Progenitor cell of endocrine pancreas (in vitro differentiated cells): Measurements from ENCODE around the gene MRPL18. TPM values are rescaled to one million over a fixed set of nuclear protein-coding genes. Genes with fewer than 3 reads are reported as not detected.

Source experiments
- DNase-seq: peaks from one replicate; pipeline ENCODE4 v3.0.0; 2021; ENCODE audit warnings: low spot score; ENCODE audit not compliant: unreplicated experiment
- H3K27ac Mint-ChIP-seq: 2 replicates; pipeline ENCODE4 v1.8.0; 2021; ENCODE audit warnings: mild to moderate bottlenecking, moderate library complexity, mixed read lengths
- H3K27me3 Mint-ChIP-seq: 2 replicates; pipeline ENCODE4 v1.8.0; 2021; ENCODE audit warnings: mixed read lengths
- H3K36me3 Mint-ChIP-seq: 2 replicates; pipeline ENCODE4 v1.8.0; 2022; ENCODE audit warnings: mixed read lengths; ENCODE audit not compliant: insufficient read depth
- H3K4me1 Mint-ChIP-seq: 2 replicates; pipeline ENCODE4 v1.8.0; 2021; ENCODE audit warnings: low read depth, mixed read lengths
- H3K4me3 Mint-ChIP-seq: 2 replicates; pipeline ENCODE4 v1.8.0; 2021; ENCODE audit warnings: low read depth, mild to moderate bottlenecking, moderate library complexity, mixed read lengths
- H3K9me3 Mint-ChIP-seq: 2 replicates; pipeline ENCODE4 v1.8.0; 2021; ENCODE audit warnings: low read depth, mixed read lengths
- total RNA-seq: library from RNA; stranded (reverse); gene quantifications from 2 replicates; pipeline ENCODE4 v1.2.1, GENCODE V29; 2021
- TF ChIP-seq, protein P1 (sequence below): fragments of 200-600 bp; sonication (generic); IDR thresholded peaks from one replicate; pipeline ENCODE4 v1.5.0; 2021; ENCODE audit warnings: antibody characterized with exemption, mild to moderate bottlenecking; ENCODE audit not compliant: unreplicated experiment

The MRPL18 gene
- total RNA-seq, 1 donor from 2014 or later = 45.0 TPM

DNA sequence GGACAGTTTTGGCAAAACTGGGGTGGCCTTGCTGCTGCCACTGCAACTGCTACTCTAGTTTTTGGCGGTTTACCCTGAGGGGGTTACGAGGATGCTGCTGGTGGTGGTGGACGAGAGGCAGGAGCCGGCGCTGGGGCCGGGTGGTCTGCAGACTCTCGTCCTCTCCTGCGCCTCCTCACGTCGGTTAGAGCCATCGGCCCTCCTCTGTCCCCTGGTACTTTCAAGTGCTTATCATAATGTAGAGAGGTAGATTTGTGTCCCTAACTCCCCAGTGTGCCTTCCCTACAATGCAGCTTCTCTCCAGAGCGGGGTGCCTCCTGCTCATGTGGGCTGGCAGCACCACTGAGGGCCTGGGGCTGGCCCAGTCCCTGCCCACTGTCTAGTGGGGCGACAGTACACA, 35.7 kb downstream of the MRPL18 start:
- no peaks in the 10 kb centered on the region for H3K36me3 Mint-ChIP-seq
- H3K27ac Mint-ChIP-seq = no peak overlapping the region
- no peaks in the 10 kb centered on the region for H3K4me1 Mint-ChIP-seq
- H3K4me3 Mint-ChIP-seq = no peak overlapping the region
- no peaks in the 10 kb centered on the region for H3K9me3 Mint-ChIP-seq
- DNase-seq = no peak
- H3K27me3 Mint-ChIP-seq = peaks cover 24% of the 10 kb centered on the region
- TF ChIP-seq, protein P1, sequence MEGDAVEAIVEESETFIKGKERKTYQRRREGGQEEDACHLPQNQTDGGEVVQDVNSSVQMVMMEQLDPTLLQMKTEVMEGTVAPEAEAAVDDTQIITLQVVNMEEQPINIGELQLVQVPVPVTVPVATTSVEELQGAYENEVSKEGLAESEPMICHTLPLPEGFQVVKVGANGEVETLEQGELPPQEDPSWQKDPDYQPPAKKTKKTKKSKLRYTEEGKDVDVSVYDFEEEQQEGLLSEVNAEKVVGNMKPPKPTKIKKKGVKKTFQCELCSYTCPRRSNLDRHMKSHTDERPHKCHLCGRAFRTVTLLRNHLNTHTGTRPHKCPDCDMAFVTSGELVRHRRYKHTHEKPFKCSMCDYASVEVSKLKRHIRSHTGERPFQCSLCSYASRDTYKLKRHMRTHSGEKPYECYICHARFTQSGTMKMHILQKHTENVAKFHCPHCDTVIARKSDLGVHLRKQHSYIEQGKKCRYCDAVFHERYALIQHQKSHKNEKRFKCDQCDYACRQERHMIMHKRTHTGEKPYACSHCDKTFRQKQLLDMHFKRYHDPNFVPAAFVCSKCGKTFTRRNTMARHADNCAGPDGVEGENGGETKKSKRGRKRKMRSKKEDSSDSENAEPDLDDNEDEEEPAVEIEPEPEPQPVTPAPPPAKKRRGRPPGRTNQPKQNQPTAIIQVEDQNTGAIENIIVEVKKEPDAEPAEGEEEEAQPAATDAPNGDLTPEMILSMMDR = no peak

DNA sequence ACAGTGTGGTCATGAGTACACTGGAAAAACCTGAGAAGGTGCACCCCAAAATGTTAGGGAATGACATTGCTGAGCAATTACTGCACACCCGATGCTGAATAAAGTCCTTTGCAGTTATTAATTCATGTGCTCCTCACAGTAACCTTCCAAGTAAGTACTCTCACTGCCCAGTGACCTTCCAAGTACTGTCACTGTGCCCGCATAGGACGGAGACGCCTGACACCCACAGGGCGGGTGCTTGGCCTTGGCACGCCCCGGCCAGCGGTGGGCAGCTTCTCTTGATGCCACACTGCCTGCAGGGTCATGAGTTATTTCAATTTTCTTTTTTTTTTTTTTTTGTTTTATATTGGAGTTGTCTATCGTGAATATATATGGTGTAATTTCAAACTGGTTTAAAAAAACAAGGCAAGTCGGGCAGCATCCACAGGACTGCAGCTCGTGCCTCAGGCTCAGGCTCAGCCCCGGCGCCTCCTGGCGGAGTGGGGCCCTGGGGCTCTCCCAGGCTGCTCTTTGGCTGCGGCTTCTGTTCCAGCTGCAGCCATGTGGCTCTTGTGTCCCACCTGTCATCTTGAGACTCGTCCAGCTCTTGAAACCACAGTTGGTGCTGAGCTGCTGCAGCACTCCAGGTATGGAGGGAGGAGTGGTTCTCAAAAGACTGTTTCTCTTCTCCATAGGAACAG, 36.8 kb downstream of the MRPL18 start:
- no peak for DNase-seq
- H3K27ac Mint-ChIP-seq = no peak overlapping the region
- H3K36me3 Mint-ChIP-seq = no peaks in the 10 kb centered on the region
- TF ChIP-seq, protein P1 = no peak
- H3K4me1 Mint-ChIP-seq = no peaks in the 10 kb centered on the region
- peaks cover 31% of the 10 kb centered on the region for H3K27me3 Mint-ChIP-seq
- no peak overlapping the region for H3K4me3 Mint-ChIP-seq
- no peaks in the 10 kb centered on the region for H3K9me3 Mint-ChIP-seq

DNA sequence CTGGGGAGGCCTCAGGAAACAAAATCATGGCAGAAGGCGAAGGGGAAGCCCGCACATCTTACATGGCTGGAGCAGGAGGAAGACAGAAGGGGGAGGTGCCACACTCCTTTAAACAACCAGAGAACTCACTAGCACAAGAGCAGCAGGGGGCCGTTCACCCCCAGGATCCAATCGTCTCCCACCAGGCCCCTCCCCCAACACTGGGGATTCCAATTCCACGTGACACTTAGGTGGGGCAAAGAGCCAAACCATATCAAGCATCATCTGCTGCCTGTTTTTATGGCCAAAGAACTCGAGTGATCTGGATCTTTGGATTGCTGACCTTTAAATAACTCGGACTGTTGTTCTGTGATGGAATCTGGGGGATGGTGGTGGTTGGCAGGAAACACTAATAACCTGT, 37.8 kb downstream of the MRPL18 start:
- peaks cover 24% of the 10 kb centered on the region for H3K27me3 Mint-ChIP-seq
- H3K27ac Mint-ChIP-seq = no peak overlapping the region
- H3K9me3 Mint-ChIP-seq = no peaks in the 10 kb centered on the region
- TF ChIP-seq, protein P1 = no peak
- DNase-seq = no peak
- no peaks in the 10 kb centered on the region for H3K4me1 Mint-ChIP-seq
- H3K4me3 Mint-ChIP-seq = no peak overlapping the region
- H3K36me3 Mint-ChIP-seq = no peaks in the 10 kb centered on the region

DNA sequence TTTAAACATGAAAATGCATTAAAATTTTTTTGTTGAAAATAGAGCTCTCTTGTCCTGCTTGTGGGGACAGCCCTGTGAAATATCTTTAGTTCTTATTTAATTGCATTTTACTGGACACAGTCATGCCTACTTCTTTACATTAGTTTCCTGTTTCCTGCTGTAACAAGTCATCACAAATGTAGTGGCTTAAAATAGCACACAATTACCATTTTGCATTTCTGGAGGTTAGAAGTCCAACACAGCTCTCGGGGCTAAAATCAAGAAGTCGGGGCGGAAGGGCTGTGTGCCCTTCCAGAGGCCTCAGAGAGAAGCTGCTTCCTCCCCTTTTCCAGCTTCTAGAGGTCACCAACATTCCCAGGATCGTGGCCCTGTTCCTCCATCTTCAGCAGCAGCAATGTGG, 39.3 kb downstream of the MRPL18 start:
- DNase-seq = no peak
- Mint-ChIP-seq H3K9me3 (no peaks in the 10 kb centered on the region), H3K4me1 (no peaks in the 10 kb centered on the region), H3K4me3 (no peak overlapping the region), H3K27ac (no peak overlapping the region), H3K36me3 (no peaks in the 10 kb centered on the region), H3K27me3 (peaks cover 20% of the 10 kb centered on the region)
- TF ChIP-seq, protein P1 = no peak

DNA sequence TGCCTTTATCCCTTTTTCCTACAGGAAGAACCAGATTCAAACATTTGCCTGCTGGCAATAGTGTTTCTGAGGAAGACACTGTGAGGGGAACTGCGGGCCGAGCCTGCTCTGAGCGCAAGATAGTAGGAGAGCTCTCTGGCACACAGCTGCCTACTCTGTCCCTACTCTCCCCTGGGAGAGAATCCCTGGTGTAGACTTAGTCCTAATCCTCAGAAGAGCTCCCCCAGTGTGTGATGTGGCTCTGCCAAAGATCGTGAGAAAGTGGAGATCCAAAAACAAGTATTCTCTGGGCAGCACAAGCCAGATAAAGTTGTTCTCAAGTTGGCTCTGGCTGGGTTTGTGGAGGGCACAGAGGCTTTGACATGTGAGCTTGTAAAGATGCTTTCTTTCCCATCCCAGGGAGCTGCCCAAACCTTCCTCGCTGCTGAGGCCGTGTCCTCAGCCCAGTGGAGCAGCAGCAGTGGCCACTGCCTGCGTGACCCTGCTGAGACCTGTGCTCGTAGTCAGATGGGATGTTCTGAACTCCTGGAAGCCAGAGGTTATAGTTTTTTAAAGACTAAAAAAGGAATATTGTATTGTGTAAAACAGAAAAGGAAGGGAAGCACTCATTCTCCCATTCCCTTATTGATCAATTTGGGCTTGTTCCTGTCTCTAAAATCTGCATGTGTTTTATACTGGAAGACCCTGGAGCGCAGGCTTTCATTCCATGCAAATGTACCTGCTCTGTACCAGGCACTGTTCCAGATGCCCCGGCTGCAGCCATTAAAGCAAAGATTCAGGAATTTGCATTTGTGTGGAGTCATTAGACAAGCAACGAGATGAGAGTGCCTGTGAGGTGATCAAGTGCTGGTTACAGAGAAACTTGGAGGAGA, 40.5 kb downstream of the MRPL18 start:
- H3K27ac Mint-ChIP-seq = no peak overlapping the region
- H3K9me3 Mint-ChIP-seq = no peaks in the 10 kb centered on the region
- H3K36me3 Mint-ChIP-seq = no peaks in the 10 kb centered on the region
- DNase-seq = no peak
- H3K4me1 Mint-ChIP-seq = no peaks in the 10 kb centered on the region
- TF ChIP-seq, protein P1 = no peak
- no peak overlapping the region for H3K4me3 Mint-ChIP-seq
- H3K27me3 Mint-ChIP-seq = peaks cover 20% of the 10 kb centered on the region
